ENCODE measurements around the gene PLA2G2D. TPM values are rescaled to one million over a fixed set of nuclear protein-coding genes. Genes with fewer than 3 reads are reported as not detected.

PLA2G2D gene
- total RNA-seq, 2 donors from 2014 or later = not detected

DNA sequence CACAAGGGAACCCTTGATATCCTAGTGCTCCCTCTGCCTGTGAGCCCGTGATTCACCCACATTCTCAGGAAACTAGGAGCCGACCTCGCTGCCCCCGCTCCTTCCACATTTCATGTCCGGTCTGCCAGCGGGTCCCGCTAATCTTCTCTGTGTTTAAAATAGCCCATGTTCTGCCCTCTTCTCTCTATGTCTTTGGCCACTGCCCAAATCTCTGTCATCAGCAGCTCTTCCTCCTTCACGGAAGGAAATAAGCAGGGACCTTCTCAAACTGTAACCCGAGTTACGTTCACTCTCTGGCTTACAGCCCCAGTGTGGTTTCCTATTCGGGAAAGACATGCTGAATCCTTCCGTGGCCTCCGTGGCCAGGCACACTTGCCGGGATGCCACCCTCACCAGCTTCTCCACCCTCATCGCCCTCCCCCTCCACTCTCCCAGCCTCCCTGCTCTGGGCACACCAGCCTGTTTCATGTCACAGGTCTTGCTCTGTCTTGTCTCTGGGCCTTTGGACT, 45.4 kb upstream of the PLA2G2D start:
- no peaks in the 10 kb centered on the region for H3K4me1 ChIP-seq (ENCODE audit: control insufficient read depth in 1 of 2, low read depth in 2 of 2)
- H3K4me3 ChIP-seq = no peak overlapping the region
- no peak overlapping the region for H3K27ac ChIP-seq
- no peak for DNase-seq (ENCODE audit: low spot score)
- no peak for ATAC-seq (ENCODE audit: insufficient number of reproducible peaks, low FRiP score, low read depth)
- H3K36me3 ChIP-seq = no peaks in the 10 kb centered on the region
- TF ChIP-seq, protein P1, sequence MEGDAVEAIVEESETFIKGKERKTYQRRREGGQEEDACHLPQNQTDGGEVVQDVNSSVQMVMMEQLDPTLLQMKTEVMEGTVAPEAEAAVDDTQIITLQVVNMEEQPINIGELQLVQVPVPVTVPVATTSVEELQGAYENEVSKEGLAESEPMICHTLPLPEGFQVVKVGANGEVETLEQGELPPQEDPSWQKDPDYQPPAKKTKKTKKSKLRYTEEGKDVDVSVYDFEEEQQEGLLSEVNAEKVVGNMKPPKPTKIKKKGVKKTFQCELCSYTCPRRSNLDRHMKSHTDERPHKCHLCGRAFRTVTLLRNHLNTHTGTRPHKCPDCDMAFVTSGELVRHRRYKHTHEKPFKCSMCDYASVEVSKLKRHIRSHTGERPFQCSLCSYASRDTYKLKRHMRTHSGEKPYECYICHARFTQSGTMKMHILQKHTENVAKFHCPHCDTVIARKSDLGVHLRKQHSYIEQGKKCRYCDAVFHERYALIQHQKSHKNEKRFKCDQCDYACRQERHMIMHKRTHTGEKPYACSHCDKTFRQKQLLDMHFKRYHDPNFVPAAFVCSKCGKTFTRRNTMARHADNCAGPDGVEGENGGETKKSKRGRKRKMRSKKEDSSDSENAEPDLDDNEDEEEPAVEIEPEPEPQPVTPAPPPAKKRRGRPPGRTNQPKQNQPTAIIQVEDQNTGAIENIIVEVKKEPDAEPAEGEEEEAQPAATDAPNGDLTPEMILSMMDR (IDR thresholded peaks at IDR 0.05) = no peak
- peaks cover 21% of the 10 kb centered on the region for H3K9me3 ChIP-seq
- H3K27me3 ChIP-seq (replicated peaks; ENCODE audit: insufficient read depth) = no peaks in the 10 kb centered on the region

- Histone ChIP-seq H3K4me3 (no peak overlapping the region), H3K36me3 (no peaks in the 10 kb centered on the region), H3K27me3 (replicated peaks; ENCODE audit: insufficient read depth) (no peaks in the 10 kb centered on the region), H3K27ac (no peak overlapping the region), H3K4me1 (ENCODE audit: control insufficient read depth in 1 of 2, low read depth in 2 of 2) (no peaks in the 10 kb centered on the region), H3K9me3 (peaks cover 31% of the 10 kb centered on the region)
- DNase-seq (ENCODE audit: low spot score) (no peak), ATAC-seq (ENCODE audit: insufficient number of reproducible peaks, low FRiP score, low read depth) (no peak)
- TF ChIP-seq, protein P1 (IDR thresholded peaks at IDR 0.05) = no peak
Measured at GRCh38 chr1:20160034-20160433, 40.7 kb upstream of the PLA2G2D start.

DNA sequence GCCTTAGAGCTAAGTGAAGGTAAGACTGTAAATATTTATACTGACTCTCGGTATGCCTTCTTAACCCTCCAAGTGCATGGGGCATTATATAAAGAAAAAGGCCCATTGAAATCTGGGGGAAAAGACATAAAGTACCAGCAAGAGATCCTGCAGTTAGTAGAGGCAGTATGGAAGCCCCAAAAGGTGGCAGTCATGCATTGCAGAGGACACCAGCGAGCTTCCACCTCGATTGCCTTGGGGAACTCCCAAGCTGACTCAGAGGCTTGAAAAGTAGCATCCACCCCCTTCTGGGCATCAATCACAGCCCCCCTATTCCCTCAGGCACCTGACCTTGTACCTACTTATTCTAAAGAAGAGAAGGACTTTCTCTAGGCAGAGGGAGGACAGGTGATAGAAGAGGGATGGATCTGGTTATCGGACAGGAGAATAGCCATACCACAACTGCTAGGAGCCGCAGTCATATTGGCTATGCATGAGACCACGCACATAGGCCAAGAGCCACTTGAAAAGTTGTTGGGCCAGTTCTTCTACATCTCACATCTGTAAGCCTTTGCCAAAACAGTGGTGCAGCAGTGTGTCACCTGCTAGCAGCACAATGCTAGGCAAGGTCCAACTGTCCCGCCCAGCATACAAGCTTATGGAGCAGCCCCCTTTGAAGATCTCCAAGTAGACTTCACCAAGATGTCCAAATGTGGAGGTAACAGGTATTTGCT, 39.2 kb upstream of the PLA2G2D start:
- Histone ChIP-seq H3K36me3 (no peaks in the 10 kb centered on the region), H3K4me1 (ENCODE audit: control insufficient read depth in 1 of 2, low read depth in 2 of 2) (no peaks in the 10 kb centered on the region), H3K27me3 (replicated peaks; ENCODE audit: insufficient read depth) (no peaks in the 10 kb centered on the region), H3K4me3 (no peak overlapping the region), H3K27ac (no peak overlapping the region), H3K9me3 (peaks cover 31% of the 10 kb centered on the region)
- DNase-seq (ENCODE audit: low spot score) (no peak), ATAC-seq (ENCODE audit: insufficient number of reproducible peaks, low FRiP score, low read depth) (no peak)
- TF ChIP-seq, protein P1 (IDR thresholded peaks at IDR 0.05) = no peak

GRCh38 chr1:20154301-20154831, 35.0 kb upstream of the PLA2G2D start:
- Histone ChIP-seq H3K9me3 (peaks cover 6% of the 10 kb centered on the region), H3K4me1 (ENCODE audit: control insufficient read depth in 1 of 2, low read depth in 2 of 2) (peaks cover 0 to 4% of the 10 kb centered on the region in 2 donors), H3K4me3 (peak overlapping the region; percentile 33), H3K36me3 (no peaks in the 10 kb centered on the region), H3K27me3 (replicated peaks; ENCODE audit: insufficient read depth) (no peaks in the 10 kb centered on the region), H3K27ac (peak overlapping the region in 1 of 2 donors; percentile 16)
- no peak for ATAC-seq (ENCODE audit: insufficient number of reproducible peaks, low FRiP score, low read depth)
- DNase-seq (ENCODE audit: low spot score) = no peak
- TF ChIP-seq, protein P1 (IDR thresholded peaks at IDR 0.05) = no peak

DNA sequence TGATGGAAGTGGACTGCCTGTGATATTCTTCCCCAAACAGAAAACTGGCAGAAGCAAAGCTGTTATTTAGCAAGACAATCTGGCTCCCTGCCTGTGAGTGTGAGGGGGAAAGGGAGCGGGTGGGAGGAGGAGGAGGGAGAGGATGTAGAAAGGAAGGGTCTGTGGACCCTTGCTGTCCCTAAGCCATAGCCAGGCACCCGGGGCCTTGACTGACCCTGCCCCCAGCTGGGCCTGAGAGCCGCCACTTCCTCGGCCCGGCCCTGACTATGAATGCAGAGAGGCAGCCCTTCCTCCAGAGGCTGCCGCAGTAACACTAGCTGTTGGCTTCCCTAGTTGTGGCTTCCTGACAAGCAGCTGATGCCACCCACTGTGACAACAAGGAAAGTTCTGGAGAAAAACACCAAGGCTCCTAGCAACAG, 33.7 kb upstream of the PLA2G2D start:
- Histone ChIP-seq H3K27ac (no peak overlapping the region), H3K4me1 (ENCODE audit: control insufficient read depth in 1 of 2, low read depth in 2 of 2) (peaks cover 0 to 4% of the 10 kb centered on the region in 2 donors), H3K9me3 (no peaks in the 10 kb centered on the region), H3K4me3 (no peak overlapping the region), H3K36me3 (no peaks in the 10 kb centered on the region), H3K27me3 (replicated peaks; ENCODE audit: insufficient read depth) (no peaks in the 10 kb centered on the region)
- ATAC-seq (ENCODE audit: insufficient number of reproducible peaks, low FRiP score, low read depth) (no peak), DNase-seq (ENCODE audit: low spot score) (no peak)
- TF ChIP-seq, protein P1 (IDR thresholded peaks at IDR 0.05) = no peak

Measured in thoracic aorta (tissue), 2 donors.